ENCODE results near the gene ITGA2B.
"Not testable (repeated sequence)": the region's sequence is repeated elsewhere in the genome, so short reads cannot be mapped to it uniquely, and the experiment has no call there.

ITGA2B gene

GRCh38 chr17:44389281-44389680 is at the start of gene ITGA2B:
Gene ITGA2B (minus strand): TSS chr17:44389649. CDS start chr17:44389473, 176 bp downstream.
- DNase-seq (ENCODE audit: low read depth, low spot score) = no peak

GRCh38 chr17:44439168-44439567 is 49.7 kb upstream of the ITGA2B start:
- DNase-seq (ENCODE audit: low read depth, low spot score) = no peak

GRCh38 chr17:44438636-44439035 is 49.2 kb upstream of the ITGA2B start:
- no peak for DNase-seq (ENCODE audit: low read depth, low spot score)

- DNase-seq (ENCODE audit: low read depth, low spot score) = no peak
Measured at GRCh38 chr17:44436336-44436735, 46.9 kb upstream of the ITGA2B start.

- no peak for DNase-seq (ENCODE audit: low read depth, low spot score)
Measured at GRCh38 chr17:44432254-44433157, 43.1 kb upstream of the ITGA2B start.

GRCh38 chr17:44424828-44425461 is 35.5 kb upstream of the ITGA2B start:
- DNase-seq (ENCODE audit: low read depth, low spot score) = no peak

- DNase-seq (ENCODE audit: low read depth, low spot score) = no peak
Measured at GRCh38 chr17:44417553-44417952, 28.1 kb upstream of the ITGA2B start.

GRCh38 chr17:44416558-44417289 is 27.3 kb upstream of the ITGA2B start:
- DNase-seq (ENCODE audit: low read depth, low spot score) = no peak

GRCh38 chr17:44414394-44415155 is 25.1 kb upstream of the ITGA2B start:
- DNase-seq (ENCODE audit: low read depth, low spot score) = no peak

GRCh38 chr17:44409309-44410028 is 20.0 kb upstream of the ITGA2B start:
- no peak for DNase-seq (ENCODE audit: low read depth, low spot score)

GRCh38 chr17:44408786-44409185 is 19.3 kb upstream of the ITGA2B start:
- no peak for DNase-seq (ENCODE audit: low read depth, low spot score)

GRCh38 chr17:44402564-44403172 is 13.2 kb upstream of the ITGA2B start:
- no peak for DNase-seq (ENCODE audit: low read depth, low spot score)

- DNase-seq (ENCODE audit: low read depth, low spot score) = no peak
Measured at GRCh38 chr17:44400226-44400847, 10.9 kb upstream of the ITGA2B start.

- DNase-seq (ENCODE audit: low read depth, low spot score) = no peak
Measured at GRCh38 chr17:44398692-44399691, 9.5 kb upstream of the ITGA2B start.

- DNase-seq (ENCODE audit: low read depth, low spot score) = no peak
Measured at GRCh38 chr17:44397479-44398440, 8.3 kb upstream of the ITGA2B start.

GRCh38 chr17:44396946-44397345 is 7.5 kb upstream of the ITGA2B start:
- no peak for DNase-seq (ENCODE audit: low read depth, low spot score)

GRCh38 chr17:44394833-44395232 is 5.4 kb upstream of the ITGA2B start:
- DNase-seq (ENCODE audit: low read depth, low spot score) = no peak

GRCh38 chr17:44394112-44394511 is 4.7 kb upstream of the ITGA2B start:
- not testable (repeated sequence) for DNase-seq (ENCODE audit: low read depth, low spot score)

Data from iPS DF 19.7 (cell line).